HG03039 (cell line): ENCODE measurements around the gene LTBP1.

Experiments
- ATAC-seq: cut with Tn5 transposase; IDR thresholded peaks from one replicate; pipeline ENCODE4 v1.9.1; 2021; ENCODE audit warnings: mild to moderate bottlenecking, moderate library complexity; ENCODE audit not compliant: unreplicated experiment

Gene LTBP1

GRCh38 chr2:33072614-33073013 lies 125.9 kb downstream of the LTBP1 start:
- ATAC-seq = no peak

- no peak for ATAC-seq
Observed at GRCh38 chr2:33073018-33073417, 126.3 kb downstream of the LTBP1 start.

- ATAC-seq = no peak
Observed at GRCh38 chr2:33074197-33074596, 127.4 kb downstream of the LTBP1 start.

- ATAC-seq = no peak
Observed at GRCh38 chr2:33077311-33077710, 130.6 kb downstream of the LTBP1 start.

GRCh38 chr2:33077844-33078243 lies 131.1 kb downstream of the LTBP1 start:
- ATAC-seq = no peak

GRCh38 chr2:33081691-33082090 lies 134.9 kb downstream of the LTBP1 start:
- ATAC-seq = no peak

- no peak for ATAC-seq
Observed at GRCh38 chr2:33083699-33084387, 137.1 kb downstream of the LTBP1 start.

GRCh38 chr2:33084433-33084832 lies 137.7 kb downstream of the LTBP1 start:
- no peak for ATAC-seq

- ATAC-seq = no peak
Observed at GRCh38 chr2:33085646-33086045, 138.9 kb downstream of the LTBP1 start.

- no peak for ATAC-seq
Observed at GRCh38 chr2:33086400-33087015, 139.8 kb downstream of the LTBP1 start.

GRCh38 chr2:33090553-33091134 lies 143.9 kb downstream of the LTBP1 start:
- no peak for ATAC-seq

- ATAC-seq = no peak
Observed at GRCh38 chr2:33091541-33092123, 144.9 kb downstream of the LTBP1 start.

- ATAC-seq = no peak
Observed at GRCh38 chr2:33093283-33093993, 146.7 kb downstream of the LTBP1 start.

GRCh38 chr2:33094303-33094702 lies 147.6 kb downstream of the LTBP1 start:
- no peak for ATAC-seq

- ATAC-seq = no peak
Observed at GRCh38 chr2:33099989-33100388, 153.2 kb downstream of the LTBP1 start.

- no peak for ATAC-seq
Observed at GRCh38 chr2:33100921-33101320, 154.2 kb downstream of the LTBP1 start.

GRCh38 chr2:33104052-33104623 lies 157.4 kb downstream of the LTBP1 start:
- ATAC-seq = no peak

- ATAC-seq = no peak
Observed at GRCh38 chr2:33104726-33105125, 158.0 kb downstream of the LTBP1 start.

- no peak for ATAC-seq
Observed at GRCh38 chr2:33106115-33106514, 159.4 kb downstream of the LTBP1 start.

- no peak for ATAC-seq
Observed at GRCh38 chr2:33107690-33108482, 161.1 kb downstream of the LTBP1 start.
